Calu3 (cell line): Measurements from ENCODE around the gene RNF135. TPM values are rescaled to one million over a fixed set of nuclear protein-coding genes. Genes with fewer than 3 reads are reported as not detected.

ENCODE experiments used
- Bru-seq: library from RNA; stranded (reverse); fragments of 400-500 nt; gene quantifications from one replicate; lab custom pipeline; 2021; lab: Mats Ljungman, UMichigan
- BruChase-seq, 2 experiments: library from RNA; stranded (reverse); fragments of 400-500 nt; gene quantifications; one replicate each; lab custom pipeline; 2021; lab: Mats Ljungman, UMichigan
- BruUV-seq: library from RNA; stranded (reverse); fragments of 400-500 nt; replicated peaks from 2 replicates; lab custom pipeline; 2021; lab: Mats Ljungman, UMichigan
- CTCF ChIA-PET: fragments of 300-600 bp; sonication (Branson Sonifier 250); formaldehyde crosslinking; loops from one replicate; lab custom pipeline; 2022; ENCODE audit warnings: antibody characterized with exemption; lab: Charles Lee
- DNase-seq: peaks from one replicate; pipeline ENCODE4 v3.0.0; 2022
- H3K27ac Mint-ChIP-seq: one replicate; pipeline ENCODE4 v1.8.0; 2022; ENCODE audit warnings: mixed read lengths; ENCODE audit not compliant: unreplicated experiment
- H3K27me3 Mint-ChIP-seq: one replicate; pipeline ENCODE4 v1.8.0; 2022; ENCODE audit warnings: mixed read lengths; ENCODE audit not compliant: unreplicated experiment
- H3K36me3 Mint-ChIP-seq: one replicate; pipeline ENCODE4 v1.8.0; 2022; ENCODE audit warnings: mild to moderate bottlenecking, moderate library complexity, mixed read lengths; ENCODE audit not compliant: insufficient read depth, unreplicated experiment
- H3K4me1 Mint-ChIP-seq: one replicate; pipeline ENCODE4 v1.8.0; 2022; ENCODE audit warnings: mild to moderate bottlenecking, low read depth, mixed read lengths; ENCODE audit not compliant: unreplicated experiment
- H3K4me3 Mint-ChIP-seq: one replicate; pipeline ENCODE4 v1.8.0; 2022; ENCODE audit warnings: mild to moderate bottlenecking, low read depth, moderate library complexity, mixed read lengths; ENCODE audit not compliant: unreplicated experiment
- H3K9me3 Mint-ChIP-seq: one replicate; pipeline ENCODE4 v1.8.0; 2022; ENCODE audit warnings: low read depth, mixed read lengths; ENCODE audit not compliant: unreplicated experiment
- intact Hi-C: fragments of 100-400 bp; cut with micrococcal nuclease; formaldehyde crosslinking; loops from one replicate; pipeline ENCODE4 v1.10.0; 2022; ENCODE audit not compliant: unreplicated experiment
- long read RNA-seq: library from polyadenylated mRNA; stranded (forward); transcript quantifications from one replicate; pipeline ENCODE4 v2.0.0, GENCODE V29; 2022
- total RNA-seq: library from RNA; stranded (reverse); gene quantifications from 2 replicates; pipeline ENCODE4 v1.2.3, GENCODE V29; 2022
- TF ChIP-seq, protein P1 (sequence below): fragments of 200-600 bp; IDR thresholded peaks from one replicate; pipeline ENCODE4 v1.8.0; 2022; ENCODE audit warnings: antibody characterized with exemption; ENCODE audit not compliant: unreplicated experiment

RNF135 gene, protein sequence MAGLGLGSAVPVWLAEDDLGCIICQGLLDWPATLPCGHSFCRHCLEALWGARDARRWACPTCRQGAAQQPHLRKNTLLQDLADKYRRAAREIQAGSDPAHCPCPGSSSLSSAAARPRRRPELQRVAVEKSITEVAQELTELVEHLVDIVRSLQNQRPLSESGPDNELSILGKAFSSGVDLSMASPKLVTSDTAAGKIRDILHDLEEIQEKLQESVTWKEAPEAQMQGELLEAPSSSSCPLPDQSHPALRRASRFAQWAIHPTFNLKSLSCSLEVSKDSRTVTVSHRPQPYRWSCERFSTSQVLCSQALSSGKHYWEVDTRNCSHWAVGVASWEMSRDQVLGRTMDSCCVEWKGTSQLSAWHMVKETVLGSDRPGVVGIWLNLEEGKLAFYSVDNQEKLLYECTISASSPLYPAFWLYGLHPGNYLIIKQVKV
- 7.5 and 11.4 TPM in 2 replicates for total RNA-seq
- percentile 60 among the genes with signal in this experiment for Bru-seq, nascent RNA
- percentile 58 among the genes with signal in this experiment for BruChase-seq, experiment 1, labeled RNA remaining after a 6-hour chase
- percentile 66 among the genes with signal in this experiment for BruChase-seq, experiment 2, labeled RNA remaining after a 2-hour chase
- long read RNA-seq, transcript RNF135-202 (5 exons, 2,892 nt), result major isoform, 7 of 32 reads
- long read RNA-seq, partial matches to known transcripts, result 0 of 32 reads
- long read RNA-seq, other reads (novel, unspliced or antisense), result 23 of 32 reads

DNA sequence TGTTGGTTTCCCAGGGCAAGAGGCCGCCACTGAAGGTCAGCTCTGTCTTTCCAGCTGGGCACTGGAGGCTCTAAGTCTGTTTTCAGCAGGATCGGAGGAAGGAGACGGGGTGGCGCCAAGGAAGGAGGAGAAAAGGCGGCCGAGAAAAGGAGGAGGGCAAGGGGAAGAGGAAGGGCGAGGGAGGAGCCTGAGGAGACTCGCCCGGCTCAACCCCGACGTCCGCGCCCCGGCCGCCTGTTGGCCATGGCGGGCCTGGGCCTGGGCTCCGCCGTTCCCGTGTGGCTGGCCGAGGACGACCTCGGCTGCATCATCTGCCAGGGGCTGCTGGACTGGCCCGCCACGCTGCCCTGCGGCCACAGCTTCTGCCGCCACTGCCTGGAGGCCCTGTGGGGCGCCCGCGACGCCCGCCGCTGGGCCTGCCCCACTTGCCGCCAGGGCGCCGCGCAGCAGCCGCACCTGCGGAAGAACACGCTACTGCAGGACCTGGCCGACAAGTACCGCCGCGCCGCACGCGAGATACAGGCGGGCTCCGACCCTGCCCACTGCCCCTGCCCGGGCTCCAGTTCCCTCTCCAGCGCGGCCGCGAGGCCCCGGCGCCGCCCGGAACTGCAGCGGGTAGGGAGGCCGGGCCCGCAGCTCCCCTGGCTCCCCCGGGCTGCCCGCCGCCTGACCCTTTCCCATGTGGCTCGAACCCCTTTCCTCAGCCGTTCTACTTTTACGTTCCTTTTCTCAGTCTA, at the start of gene RNF135:
Gene RNF135 (plus strand): TSS at position 209 of the 737 bp plus-strand sequence. CDS start 35 bp downstream, at position 244.
- peaks cover 16% of the 10 kb centered on the region for H3K4me1 Mint-ChIP-seq
- peaks cover 40% of the 10 kb centered on the region for H3K36me3 Mint-ChIP-seq
- TF ChIP-seq, protein P1, sequence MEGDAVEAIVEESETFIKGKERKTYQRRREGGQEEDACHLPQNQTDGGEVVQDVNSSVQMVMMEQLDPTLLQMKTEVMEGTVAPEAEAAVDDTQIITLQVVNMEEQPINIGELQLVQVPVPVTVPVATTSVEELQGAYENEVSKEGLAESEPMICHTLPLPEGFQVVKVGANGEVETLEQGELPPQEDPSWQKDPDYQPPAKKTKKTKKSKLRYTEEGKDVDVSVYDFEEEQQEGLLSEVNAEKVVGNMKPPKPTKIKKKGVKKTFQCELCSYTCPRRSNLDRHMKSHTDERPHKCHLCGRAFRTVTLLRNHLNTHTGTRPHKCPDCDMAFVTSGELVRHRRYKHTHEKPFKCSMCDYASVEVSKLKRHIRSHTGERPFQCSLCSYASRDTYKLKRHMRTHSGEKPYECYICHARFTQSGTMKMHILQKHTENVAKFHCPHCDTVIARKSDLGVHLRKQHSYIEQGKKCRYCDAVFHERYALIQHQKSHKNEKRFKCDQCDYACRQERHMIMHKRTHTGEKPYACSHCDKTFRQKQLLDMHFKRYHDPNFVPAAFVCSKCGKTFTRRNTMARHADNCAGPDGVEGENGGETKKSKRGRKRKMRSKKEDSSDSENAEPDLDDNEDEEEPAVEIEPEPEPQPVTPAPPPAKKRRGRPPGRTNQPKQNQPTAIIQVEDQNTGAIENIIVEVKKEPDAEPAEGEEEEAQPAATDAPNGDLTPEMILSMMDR, result peak; percentile 39
- peak within 1 kb of the TSS; percentile 80 for H3K4me3 Mint-ChIP-seq
- CTCF ChIA-PET, result interaction anchor here (1.0 kb wide), 1 partner anchor 99 kb away, joined by 3 read pairs; no protein-coding TSS in a partner anchor
- intact Hi-C loops, result no loop called here
- DNase-seq, result peak; percentile 85
- H3K27ac Mint-ChIP-seq, result peak within 1 kb of the TSS; percentile 85
- H3K27me3 Mint-ChIP-seq, result no peaks in the 10 kb centered on the region
- no TSS peak for BruUV-seq
- H3K9me3 Mint-ChIP-seq, result no peaks in the 10 kb centered on the region

GRCh38 chr17:30921544-30922196, 49.2 kb upstream of the RNF135 start, which contains the start of gene ADAP2:
TSS of gene ADAP2 (plus strand) at chr17:30921945. CDS start at chr17:30922015, 70 bp downstream.
- TF ChIP-seq, protein P1, result no peak
- Mint-ChIP-seq H3K9me3 (no peaks in the 10 kb centered on the region), H3K36me3 (peaks cover 4% of the 10 kb centered on the region), H3K27me3 (peaks cover 59% of the 10 kb centered on the region), H3K4me3 (peak within 1 kb of the TSS; percentile 76), H3K27ac (no peak within 1 kb of the TSS), H3K4me1 (peaks cover 11% of the 10 kb centered on the region)
- no TSS peak for BruUV-seq
- CTCF ChIA-PET, result interaction anchor here (0.6 kb wide), 1 partner anchor 80 kb away, joined by 6 read pairs; no protein-coding TSS in a partner anchor
- intact Hi-C loops, result no loop called here
- peak; percentile 60 for DNase-seq

- CTCF ChIA-PET, result interaction anchor here (0.6 kb wide), 1 partner anchor 79 kb away, joined by 6 read pairs; no protein-coding TSS in a partner anchor
- H3K27me3 Mint-ChIP-seq, result peaks cover 67% of the 10 kb centered on the region
- BruUV-seq, result no TSS peak
- H3K36me3 Mint-ChIP-seq, result peaks cover 4% of the 10 kb centered on the region
- H3K4me1 Mint-ChIP-seq, result peaks cover 11% of the 10 kb centered on the region
- TF ChIP-seq, protein P1, result no peak
- H3K4me3 Mint-ChIP-seq, result peak overlapping the region; percentile 76
- DNase-seq, result peak; percentile 15
- intact Hi-C loops, result no loop called here
- H3K9me3 Mint-ChIP-seq, result no peaks in the 10 kb centered on the region
- H3K27ac Mint-ChIP-seq, result no peak overlapping the region
Observed at GRCh38 chr17:30922235-30923030, 48.4 kb upstream of the RNF135 start.
